ENCODE data around the gene OGFR. TPM values are rescaled to one million over a fixed set of nuclear protein-coding genes. Genes with fewer than 3 reads are reported as not detected.

Gene OGFR
- total and polyA plus RNA-seq, 2 donors, result 35.9 to 90.4 TPM

GRCh38 chr20:62835931-62836861 is 31.6 kb downstream of the OGFR start:
- WGBS, result 85% methylated on average over 52 of the region's 52 CpGs
- no peak overlapping the region for H3K4me3 ChIP-seq (ENCODE audit: low read length in 2 of 2)
- DNase-seq (ENCODE audit: low read depth in 6 of 9, low spot score in 9 of 9), result no peak
- peaks cover 0 to 2% of the 10 kb centered on the region in 2 donors for H3K36me3 ChIP-seq (ENCODE audit: control insufficient read depth in 2 of 2, insufficient read depth in 2 of 2, low read length in 1 of 2)
- H3K27ac ChIP-seq (ENCODE audit: low read depth in 1 of 2, low read length in 1 of 2), result no peak overlapping the region
- H3K27me3 ChIP-seq (ENCODE audit: control insufficient read depth in 2 of 2, insufficient read depth in 1 of 2, low read length in 1 of 2), result peaks cover 0 to 11% of the 10 kb centered on the region in 2 donors
- peaks cover 0 to 23% of the 10 kb centered on the region in 2 donors for H3K4me1 ChIP-seq (ENCODE audit: control insufficient read depth in 2 of 2, insufficient read depth in 2 of 2, low read length in 2 of 2)
- no peaks in the 10 kb centered on the region for H3K9me3 ChIP-seq (ENCODE audit: control insufficient read depth in 2 of 2, insufficient read depth in 1 of 2, low read length in 1 of 2)

- Histone ChIP-seq H3K4me1 (ENCODE audit: control insufficient read depth in 2 of 2, insufficient read depth in 2 of 2, low read length in 2 of 2) (peaks cover 0 to 20% of the 10 kb centered on the region in 2 donors), H3K27ac (ENCODE audit: low read depth in 1 of 2, low read length in 1 of 2) (no peak overlapping the region), H3K36me3 (ENCODE audit: control insufficient read depth in 2 of 2, insufficient read depth in 2 of 2, low read length in 1 of 2) (peaks cover 0 to 3% of the 10 kb centered on the region in 2 donors), H3K9me3 (ENCODE audit: control insufficient read depth in 2 of 2, insufficient read depth in 1 of 2, low read length in 1 of 2) (no peaks in the 10 kb centered on the region), H3K27me3 (ENCODE audit: control insufficient read depth in 2 of 2, insufficient read depth in 1 of 2, low read length in 1 of 2) (peaks cover 0 to 11% of the 10 kb centered on the region in 2 donors), H3K4me3 (ENCODE audit: low read length in 2 of 2) (no peak overlapping the region)
- no peak for DNase-seq (ENCODE audit: low read depth in 6 of 9, low spot score in 9 of 9)
- 97% methylated on average over 19 of the region's 19 CpGs for WGBS
These were observed 32.4 kb downstream of the OGFR start for GRCh38 chr20:62836967-62837490.

- Histone ChIP-seq H3K36me3 (ENCODE audit: control insufficient read depth in 2 of 2, insufficient read depth in 2 of 2, low read length in 1 of 2) (peaks cover 0 to 3% of the 10 kb centered on the region in 2 donors), H3K9me3 (ENCODE audit: control insufficient read depth in 2 of 2, insufficient read depth in 1 of 2, low read length in 1 of 2) (no peaks in the 10 kb centered on the region), H3K27ac (ENCODE audit: low read depth in 1 of 2, low read length in 1 of 2) (no peak overlapping the region), H3K4me1 (ENCODE audit: control insufficient read depth in 2 of 2, insufficient read depth in 2 of 2, low read length in 2 of 2) (peaks cover 0 to 12% of the 10 kb centered on the region in 2 donors), H3K27me3 (ENCODE audit: control insufficient read depth in 2 of 2, insufficient read depth in 1 of 2, low read length in 1 of 2) (peaks cover 0 to 11% of the 10 kb centered on the region in 2 donors), H3K4me3 (ENCODE audit: low read length in 2 of 2) (no peak overlapping the region)
- 97% methylated on average over 8 of the region's 8 CpGs for WGBS
- DNase-seq (ENCODE audit: low read depth in 6 of 9, low spot score in 9 of 9), result no peak
These were observed 33.1 kb downstream of the OGFR start for GRCh38 chr20:62837790-62838127.

- DNase-seq (ENCODE audit: low read depth in 6 of 9, low spot score in 9 of 9), result no peak
- Histone ChIP-seq H3K27ac (ENCODE audit: low read depth in 1 of 2, low read length in 1 of 2) (no peak overlapping the region), H3K4me3 (ENCODE audit: low read length in 2 of 2) (no peak overlapping the region), H3K27me3 (ENCODE audit: control insufficient read depth in 2 of 2, insufficient read depth in 1 of 2, low read length in 1 of 2) (peaks cover 0 to 11% of the 10 kb centered on the region in 2 donors), H3K4me1 (ENCODE audit: control insufficient read depth in 2 of 2, insufficient read depth in 2 of 2, low read length in 2 of 2) (peaks cover 0 to 8% of the 10 kb centered on the region in 2 donors), H3K9me3 (ENCODE audit: control insufficient read depth in 2 of 2, insufficient read depth in 1 of 2, low read length in 1 of 2) (no peaks in the 10 kb centered on the region), H3K36me3 (ENCODE audit: control insufficient read depth in 2 of 2, insufficient read depth in 2 of 2, low read length in 1 of 2) (peaks cover 0 to 3% of the 10 kb centered on the region in 2 donors)
- WGBS, result 90% methylated on average over 27 of the region's 27 CpGs
These were observed 33.7 kb downstream of the OGFR start for GRCh38 chr20:62838128-62838891.

GRCh38 chr20:62839261-62839660 is 34.6 kb downstream of the OGFR start:
- no peak for DNase-seq (ENCODE audit: low read depth in 6 of 9, low spot score in 9 of 9)
- H3K4me1 ChIP-seq (ENCODE audit: control insufficient read depth in 2 of 2, insufficient read depth in 2 of 2, low read length in 2 of 2), result peaks cover 0 to 8% of the 10 kb centered on the region in 2 donors
- WGBS, result 97% methylated on average over 8 of the region's 8 CpGs
- H3K27ac ChIP-seq (ENCODE audit: low read depth in 1 of 2, low read length in 1 of 2), result no peak overlapping the region
- H3K27me3 ChIP-seq (ENCODE audit: control insufficient read depth in 2 of 2, insufficient read depth in 1 of 2, low read length in 1 of 2), result peaks cover 0 to 11% of the 10 kb centered on the region in 2 donors
- H3K36me3 ChIP-seq (ENCODE audit: control insufficient read depth in 2 of 2, insufficient read depth in 2 of 2, low read length in 1 of 2), result peaks cover 0 to 7% of the 10 kb centered on the region in 2 donors
- no peak overlapping the region for H3K4me3 ChIP-seq (ENCODE audit: low read length in 2 of 2)
- no peaks in the 10 kb centered on the region for H3K9me3 ChIP-seq (ENCODE audit: control insufficient read depth in 2 of 2, insufficient read depth in 1 of 2, low read length in 1 of 2)

- peaks cover under 1 to 7% of the 10 kb centered on the region in 2 donors for H3K36me3 ChIP-seq (ENCODE audit: control insufficient read depth in 2 of 2, insufficient read depth in 2 of 2, low read length in 1 of 2)
- H3K27ac ChIP-seq (ENCODE audit: low read depth in 1 of 2, low read length in 1 of 2), result no peak overlapping the region
- DNase-seq (ENCODE audit: low read depth in 6 of 9, low spot score in 9 of 9), result no peak
- H3K4me1 ChIP-seq (ENCODE audit: control insufficient read depth in 2 of 2, insufficient read depth in 2 of 2, low read length in 2 of 2), result peaks cover 0 to 8% of the 10 kb centered on the region in 2 donors
- no peak overlapping the region for H3K4me3 ChIP-seq (ENCODE audit: low read length in 2 of 2)
- H3K9me3 ChIP-seq (ENCODE audit: control insufficient read depth in 2 of 2, insufficient read depth in 1 of 2, low read length in 1 of 2), result no peaks in the 10 kb centered on the region
- peaks cover 0 to 11% of the 10 kb centered on the region in 2 donors for H3K27me3 ChIP-seq (ENCODE audit: control insufficient read depth in 2 of 2, insufficient read depth in 1 of 2, low read length in 1 of 2)
- 97% methylated on average over 11 of the region's 11 CpGs for WGBS
These were observed 35.2 kb downstream of the OGFR start for GRCh38 chr20:62839816-62840215.

- H3K9me3 ChIP-seq (ENCODE audit: control insufficient read depth in 2 of 2, insufficient read depth in 1 of 2, low read length in 1 of 2), result no peaks in the 10 kb centered on the region
- no peak for DNase-seq (ENCODE audit: low read depth in 6 of 9, low spot score in 9 of 9)
- peaks cover 0 to 8% of the 10 kb centered on the region in 2 donors for H3K4me1 ChIP-seq (ENCODE audit: control insufficient read depth in 2 of 2, insufficient read depth in 2 of 2, low read length in 2 of 2)
- WGBS, result 96% methylated on average over 45 of the region's 45 CpGs
- peaks cover 5 to 10% of the 10 kb centered on the region in 2 donors for H3K36me3 ChIP-seq (ENCODE audit: control insufficient read depth in 2 of 2, insufficient read depth in 2 of 2, low read length in 1 of 2)
- no peak overlapping the region for H3K4me3 ChIP-seq (ENCODE audit: low read length in 2 of 2)
- H3K27ac ChIP-seq (ENCODE audit: low read depth in 1 of 2, low read length in 1 of 2), result no peak overlapping the region
- H3K27me3 ChIP-seq (ENCODE audit: control insufficient read depth in 2 of 2, insufficient read depth in 1 of 2, low read length in 1 of 2), result peaks cover 0 to 11% of the 10 kb centered on the region in 2 donors
These were observed 35.9 kb downstream of the OGFR start for GRCh38 chr20:62840244-62841197.

- H3K36me3 ChIP-seq (ENCODE audit: control insufficient read depth in 2 of 2, insufficient read depth in 2 of 2, low read length in 1 of 2), result peaks cover 15 to 19% of the 10 kb centered on the region in 2 donors
- DNase-seq (ENCODE audit: low read depth in 6 of 9, low spot score in 9 of 9), result no peak
- H3K4me1 ChIP-seq (ENCODE audit: control insufficient read depth in 2 of 2, insufficient read depth in 2 of 2, low read length in 2 of 2), result no peaks in the 10 kb centered on the region
- no peaks in the 10 kb centered on the region for H3K27me3 ChIP-seq (ENCODE audit: control insufficient read depth in 2 of 2, insufficient read depth in 1 of 2, low read length in 1 of 2)
- H3K9me3 ChIP-seq (ENCODE audit: control insufficient read depth in 2 of 2, insufficient read depth in 1 of 2, low read length in 1 of 2), result no peaks in the 10 kb centered on the region
- 96% methylated on average over 16 of the region's 16 CpGs for WGBS
- no peak overlapping the region for H3K4me3 ChIP-seq (ENCODE audit: low read length in 2 of 2)
- no peak overlapping the region for H3K27ac ChIP-seq (ENCODE audit: low read depth in 1 of 2, low read length in 1 of 2)
These were observed 37.1 kb downstream of the OGFR start for GRCh38 chr20:62841705-62842212.

All from thymus (tissue), 11 donors.